ENCODE measurements around the gene NKPD1. TPM values are rescaled to one million over a fixed set of nuclear protein-coding genes. Genes with fewer than 3 reads are reported as not detected.

The NKPD1 gene
- total RNA-seq, 2 donors from 2014 or later: not detected

DNA sequence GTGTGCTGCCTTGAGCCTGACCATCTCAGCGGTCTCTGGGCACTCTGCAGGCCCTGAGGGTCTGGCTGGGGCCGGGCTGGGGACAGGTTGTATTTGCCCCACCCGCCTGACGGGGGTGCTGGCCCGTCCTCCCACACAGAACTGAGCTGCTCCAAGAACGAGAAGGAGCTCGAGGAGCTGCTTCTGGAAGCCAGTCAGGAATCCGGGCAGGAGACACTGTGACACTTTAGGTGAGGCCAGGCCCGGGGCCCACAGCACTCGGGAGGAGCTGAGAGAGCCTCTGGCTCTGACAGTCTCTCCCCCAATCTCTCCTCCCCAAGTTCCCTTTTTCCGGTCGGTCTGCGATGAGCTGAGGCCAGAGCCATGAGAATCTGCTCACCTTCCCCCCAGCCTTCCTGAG, 14.5 kb downstream of the NKPD1 start:
- Histone ChIP-seq H3K9me3 (no peaks in the 10 kb centered on the region), H3K27ac (no peak overlapping the region), H3K36me3 (replicated peaks in 1 of 2; ENCODE audit: insufficient read depth in 1 of 2, low read depth in 2 of 2) (peaks cover 4 to 7% of the 10 kb centered on the region in 2 donors), H3K4me3 (no peak overlapping the region), H3K27me3 (peaks cover 0 to 3% of the 10 kb centered on the region in 2 donors), H3K4me1 (no peaks in the 10 kb centered on the region)
- DNase-seq: no peak
- TF ChIP-seq POLR2A (IDR thresholded peaks at IDR 0.05) (no peak), CTCF (IDR thresholded peaks at IDR 0.05) (no peak)
- intact Hi-C loops (cut with DNase I): no loop called here
- 84 to 100% methylated on average over 2 to 13 of the region's 13 CpGs for WGBS, 2 donors
- no peak for ATAC-seq

- H3K4me1 ChIP-seq: no peaks in the 10 kb centered on the region
- 90 to 94% methylated on average over 2 to 38 of the region's 54 CpGs for WGBS, 2 donors
- no peak overlapping the region for H3K27ac ChIP-seq
- ATAC-seq (no peak), DNase-seq (no peak)
- peaks cover 4 to 7% of the 10 kb centered on the region in 2 donors for H3K36me3 ChIP-seq (replicated peaks in 1 of 2; ENCODE audit: insufficient read depth in 1 of 2, low read depth in 2 of 2)
- H3K9me3 ChIP-seq: no peaks in the 10 kb centered on the region
- TF ChIP-seq POLR2A (IDR thresholded peaks at IDR 0.05) (no peak), CTCF (IDR thresholded peaks at IDR 0.05) (no peak)
- no peaks in the 10 kb centered on the region for H3K27me3 ChIP-seq
- intact Hi-C loops (cut with DNase I): no loop called here
- H3K4me3 ChIP-seq: no peak overlapping the region
Observed at GRCh38 chr19:45145270-45146189, 15.3 kb downstream of the NKPD1 start.

DNA sequence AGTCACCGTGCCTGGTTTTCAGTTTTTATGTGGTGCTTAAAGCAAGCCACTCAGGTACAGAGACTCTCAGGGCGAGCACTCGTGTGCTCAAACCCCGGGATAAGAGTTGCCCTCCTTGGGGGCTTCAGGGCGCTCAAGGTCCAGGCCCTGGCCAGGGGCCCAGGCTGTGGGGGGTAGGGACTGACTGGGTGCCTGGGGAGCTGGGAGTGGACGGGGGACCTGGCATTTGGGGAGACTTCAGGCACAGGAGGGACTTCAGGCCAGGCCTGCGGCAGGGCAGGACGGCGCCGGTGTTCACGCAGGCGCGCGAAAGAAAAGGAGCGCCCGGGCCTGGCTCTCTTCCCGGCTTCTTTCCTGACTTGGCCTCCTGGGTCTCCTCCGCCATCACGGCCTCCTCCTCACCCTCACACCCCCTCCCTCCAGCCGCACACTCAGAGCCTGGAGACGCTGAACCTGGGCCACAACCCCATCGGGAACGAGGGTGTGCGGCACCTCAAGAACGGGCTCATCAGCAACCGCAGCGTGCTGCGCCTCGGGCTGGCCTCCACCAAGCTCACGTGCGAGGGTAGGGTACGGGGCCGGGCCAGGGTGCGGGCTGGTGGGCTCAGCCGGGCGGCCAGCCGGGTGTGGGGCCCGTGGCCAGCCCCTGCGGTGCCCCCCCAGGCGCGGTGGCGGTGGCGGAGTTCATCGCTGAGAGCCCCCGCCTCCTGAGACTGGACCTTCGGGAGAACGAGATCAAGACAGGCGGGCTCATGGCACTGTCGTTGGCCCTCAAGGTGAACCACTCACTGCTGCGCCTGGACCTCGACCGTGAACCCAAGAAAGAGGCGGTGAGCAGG, 16.1 kb downstream of the NKPD1 start:
- intact Hi-C loops (cut with DNase I): no loop called here
- H3K4me3 ChIP-seq: no peak overlapping the region
- H3K4me1 ChIP-seq: no peaks in the 10 kb centered on the region
- no peak overlapping the region for H3K27ac ChIP-seq
- WGBS, 2 donors: 96 to 97% methylated on average over 31 to 50 of the region's 53 CpGs
- ATAC-seq (no peak), DNase-seq (no peak)
- H3K36me3 ChIP-seq (replicated peaks in 1 of 2; ENCODE audit: insufficient read depth in 1 of 2, low read depth in 2 of 2): peaks cover 4 to 7% of the 10 kb centered on the region in 2 donors
- H3K9me3 ChIP-seq: no peaks in the 10 kb centered on the region
- no peaks in the 10 kb centered on the region for H3K27me3 ChIP-seq
- TF ChIP-seq POLR2A (IDR thresholded peaks at IDR 0.05) (no peak), CTCF (IDR thresholded peaks at IDR 0.05) (no peak)

- H3K9me3 ChIP-seq: no peaks in the 10 kb centered on the region
- H3K27ac ChIP-seq: no peak overlapping the region
- TF ChIP-seq CTCF (IDR thresholded peaks at IDR 0.05) (no peak), POLR2A (IDR thresholded peaks at IDR 0.05) (no peak)
- H3K27me3 ChIP-seq: no peaks in the 10 kb centered on the region
- intact Hi-C loops (cut with DNase I): no loop called here
- WGBS, 2 donors: 82 to 90% methylated on average over 8 to 9 of the region's 9 CpGs
- peaks cover 4 to 7% of the 10 kb centered on the region in 2 donors for H3K36me3 ChIP-seq (replicated peaks in 1 of 2; ENCODE audit: insufficient read depth in 1 of 2, low read depth in 2 of 2)
- ATAC-seq (no peak), DNase-seq (no peak)
- no peaks in the 10 kb centered on the region for H3K4me1 ChIP-seq
- no peak overlapping the region for H3K4me3 ChIP-seq
Observed at GRCh38 chr19:45142726-45143110, 18.1 kb downstream of the NKPD1 start.

Measured in body of pancreas (tissue), 4 donors.